Sciatic nerve (tissue), 2 donors: ENCODE measurements around the gene CASP4. TPM values are rescaled to one million over a fixed set of nuclear protein-coding genes. Genes with fewer than 3 reads are reported as not detected.
"Not testable (repeated sequence)": the region's sequence is repeated elsewhere in the genome, so short reads cannot be mapped to it uniquely, and the experiment has no call there.

Experiments
- ATAC-seq: fragments of 200-7000 bp; cut with Tn5 transposase; one replicate; pipeline ENCODE4 v1.9.1; 2020; ENCODE audit warnings: mild to moderate bottlenecking, moderate library complexity
- DNase-seq: peaks from one replicate; pipeline ENCODE4 v3.0.0-alpha.2; 2020; ENCODE audit warnings: low spot score
- intact Hi-C: fragments of 100-400 bp; cut with DNase I; formaldehyde crosslinking; loops from one replicate; pipeline ENCODE4 v1.14.2; 2022
- total RNA-seq: library from RNA; stranded (reverse); fragmentation: NEBNext Ultra II Directional; extraction: Animal tissue kit (Norgen Biotek cat#: 25700); gene quantifications from one replicate; pipeline ENCODE4 v1.2.1, GENCODE V29; 2021
- donor health status: DM: no; HTN: no; CAD: no.
- donor health status: DM: no; HTN: no; CAD: no.

CASP4 gene
- total RNA-seq, 1 donor from 2014 or later, result 68.1 TPM

- DNase-seq (no peak), ATAC-seq (no peak)
- intact Hi-C loops, result no loop called here
Measured at GRCh38 chr11:104964247-104964646, 4.1 kb downstream of the CASP4 start.

GRCh38 chr11:104962852-104963251 lies 5.5 kb downstream of the CASP4 start:
- intact Hi-C loops, result no loop called here
- ATAC-seq (no peak), DNase-seq (no peak)

GRCh38 chr11:104957280-104957679 lies 11.1 kb downstream of the CASP4 start:
- intact Hi-C loops, result no loop called here
- ATAC-seq (no peak), DNase-seq (no peak)

- ATAC-seq (no peak), DNase-seq (no peak)
- intact Hi-C loops, result no loop called here
Measured at GRCh38 chr11:104956528-104956927, 11.8 kb downstream of the CASP4 start.

- intact Hi-C loops, result no loop called here
- ATAC-seq, result no peak
- DNase-seq, result no peak
Measured at GRCh38 chr11:104946907-104947306, 21.5 kb downstream of the CASP4 start.

- DNase-seq (no peak), ATAC-seq (no peak)
- intact Hi-C loops, result no loop called here
Measured at GRCh38 chr11:104944076-104944475, 24.3 kb downstream of the CASP4 start.

GRCh38 chr11:104943561-104943960 lies 24.8 kb downstream of the CASP4 start:
- DNase-seq (no peak), ATAC-seq (no peak)
- intact Hi-C loops, result no loop called here

GRCh38 chr11:104934594-104934993 lies 33.8 kb downstream of the CASP4 start:
- ATAC-seq (no peak), DNase-seq (no peak)
- intact Hi-C loops, result no loop called here

- ATAC-seq, DNase-seq, intact Hi-C loops: not testable (repeated sequence)
Measured at GRCh38 chr11:104934073-104934472, 34.3 kb downstream of the CASP4 start.

- ATAC-seq (no peak), DNase-seq (no peak)
- intact Hi-C loops, result no loop called here
Measured at GRCh38 chr11:104928811-104929210, 39.6 kb downstream of the CASP4 start.

- DNase-seq (no peak), ATAC-seq (no peak)
- intact Hi-C loops, result no loop called here
Measured at GRCh38 chr11:104926771-104927611, 41.4 kb downstream of the CASP4 start.

GRCh38 chr11:104925850-104926249 lies 42.5 kb downstream of the CASP4 start:
- ATAC-seq, result no peak
- no peak for DNase-seq
- intact Hi-C loops, result no loop called here

GRCh38 chr11:104918113-104918824 lies 50.1 kb downstream of the CASP4 start:
- ATAC-seq (peak; percentile 74), DNase-seq (no peak)
- intact Hi-C loops, result no loop called here

- ATAC-seq (peak; percentile 72), DNase-seq (no peak)
- intact Hi-C loops, result no loop called here
Measured at GRCh38 chr11:104917271-104918112, 50.9 kb downstream of the CASP4 start.

GRCh38 chr11:104916442-104916841 lies 51.9 kb downstream of the CASP4 start:
- intact Hi-C loops, result no loop called here
- DNase-seq (no peak), ATAC-seq (no peak)

- ATAC-seq (no peak), DNase-seq (no peak)
- intact Hi-C loops, result no loop called here
Measured at GRCh38 chr11:104912102-104912501, 56.3 kb downstream of the CASP4 start.

GRCh38 chr11:104908186-104908531 lies 60.2 kb downstream of the CASP4 start:
- intact Hi-C loops, result no loop called here
- no peak for DNase-seq
- ATAC-seq, result no peak

GRCh38 chr11:104907521-104908185 lies 60.7 kb downstream of the CASP4 start:
- no peak for ATAC-seq
- intact Hi-C loops, result no loop called here
- no peak for DNase-seq

GRCh38 chr11:104905271-104905670 lies 63.1 kb downstream of the CASP4 start:
- no peak for DNase-seq
- intact Hi-C loops, result no loop called here
- ATAC-seq, result no peak
